Anterior cingulate cortex (tissue), 58 donors: ENCODE results near the gene PRDM4.
"Not testable (repeated sequence)": the region's sequence is repeated elsewhere in the genome, so short reads cannot be mapped to it uniquely, and the experiment has no call there.

Experiments
- DNase-seq, 58 donors: peaks; one replicate each; lab custom pipeline; 2025; lab: John Stamatoyannopoulos, UW

PRDM4 gene

GRCh38 chr12:107775093-107775721 lies 14.3 kb upstream of the PRDM4 start:
- DNase-seq = peak in 1 of 58 donors; percentile 5

GRCh38 chr12:107774349-107775029 lies 13.6 kb upstream of the PRDM4 start, which contains the start of gene ASCL4:
TSS of gene ASCL4 (plus strand) at chr12:107774704. CDS start at chr12:107775219, 515 bp downstream.
- no peak for DNase-seq

- DNase-seq = no peak
These were observed 6.5 kb upstream of the PRDM4 start for GRCh38 chr12:107767466-107767865.

- DNase-seq = no peak
These were observed 4.4 kb upstream of the PRDM4 start for GRCh38 chr12:107765316-107765715.

GRCh38 chr12:107764626-107765025 lies 3.7 kb upstream of the PRDM4 start:
- no peak for DNase-seq

GRCh38 chr12:107762874-107763273 lies 1.9 kb upstream of the PRDM4 start:
- DNase-seq = no peak

GRCh38 chr12:107761502-107761904 lies 566 bp upstream of the PRDM4 start:
- DNase-seq = peak in 6 of 58 donors; percentile 12 to 48 (median 40)

GRCh38 chr12:107760207-107760808 lies 629 bp downstream of the PRDM4 start:
- DNase-seq = peak in 15 of 58 donors; percentile 7 to 65 (median 36)

GRCh38 chr12:107759410-107759809 lies 1.5 kb downstream of the PRDM4 start:
- no peak for DNase-seq

- no peak for DNase-seq
These were observed 11.9 kb downstream of the PRDM4 start for GRCh38 chr12:107749083-107749482.

GRCh38 chr12:107748472-107748871 lies 12.5 kb downstream of the PRDM4 start:
- no peak for DNase-seq

- no peak for DNase-seq
These were observed 24.0 kb downstream of the PRDM4 start for GRCh38 chr12:107736914-107737313.

- DNase-seq = no peak
These were observed 25.2 kb downstream of the PRDM4 start for GRCh38 chr12:107735763-107736162.

- no peak for DNase-seq
These were observed 26.8 kb downstream of the PRDM4 start for GRCh38 chr12:107734139-107734538.

- no peak for DNase-seq
These were observed 28.6 kb downstream of the PRDM4 start for GRCh38 chr12:107732365-107732764.

GRCh38 chr12:107731366-107731765 lies 29.6 kb downstream of the PRDM4 start:
- DNase-seq = no peak

GRCh38 chr12:107730618-107731341 lies 30.2 kb downstream of the PRDM4 start:
- DNase-seq = no peak

- not testable (repeated sequence) for DNase-seq
These were observed 33.2 kb downstream of the PRDM4 start for GRCh38 chr12:107727742-107728141.

GRCh38 chr12:107727327-107727726 lies 33.6 kb downstream of the PRDM4 start:
- not testable (repeated sequence) for DNase-seq

GRCh38 chr12:107718606-107719005 lies 42.3 kb downstream of the PRDM4 start:
- DNase-seq = no peak

GRCh38 chr12:107715780-107716179 lies 45.2 kb downstream of the PRDM4 start:
- DNase-seq = no peak
